GM12874 (cell line): ENCODE results near the gene P4HTM.

Experiments used
- TF ChIP-seq, protein P1 (sequence below): IDR thresholded peaks from 2 replicates; pipeline ENCODE4 v1.5.1; 2011; ENCODE audit warnings: low read depth, mild to moderate bottlenecking, control low read depth, low read length, moderate library complexity; ENCODE audit not compliant: insufficient read depth

P4HTM gene

DNA sequence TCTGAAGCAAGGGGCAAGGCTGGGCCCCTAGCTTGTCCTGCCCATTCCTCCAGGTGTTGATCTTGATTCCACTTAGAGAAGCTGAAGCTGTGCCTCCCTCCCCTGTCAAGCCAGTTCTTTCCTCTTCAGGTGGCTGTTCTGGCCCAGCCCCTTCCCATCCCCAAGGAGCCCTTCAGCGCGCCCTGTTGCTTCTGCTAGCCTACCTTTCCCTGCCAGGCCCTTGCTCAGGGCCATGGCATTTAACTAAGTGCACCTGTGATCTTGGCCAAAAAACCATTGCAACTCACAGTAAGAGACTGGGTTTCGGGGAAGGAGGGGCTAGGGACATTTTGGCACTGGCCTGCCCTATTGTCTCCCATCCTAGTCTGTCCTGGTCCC, 15.3 kb downstream of the P4HTM start:
- TF ChIP-seq, protein P1, sequence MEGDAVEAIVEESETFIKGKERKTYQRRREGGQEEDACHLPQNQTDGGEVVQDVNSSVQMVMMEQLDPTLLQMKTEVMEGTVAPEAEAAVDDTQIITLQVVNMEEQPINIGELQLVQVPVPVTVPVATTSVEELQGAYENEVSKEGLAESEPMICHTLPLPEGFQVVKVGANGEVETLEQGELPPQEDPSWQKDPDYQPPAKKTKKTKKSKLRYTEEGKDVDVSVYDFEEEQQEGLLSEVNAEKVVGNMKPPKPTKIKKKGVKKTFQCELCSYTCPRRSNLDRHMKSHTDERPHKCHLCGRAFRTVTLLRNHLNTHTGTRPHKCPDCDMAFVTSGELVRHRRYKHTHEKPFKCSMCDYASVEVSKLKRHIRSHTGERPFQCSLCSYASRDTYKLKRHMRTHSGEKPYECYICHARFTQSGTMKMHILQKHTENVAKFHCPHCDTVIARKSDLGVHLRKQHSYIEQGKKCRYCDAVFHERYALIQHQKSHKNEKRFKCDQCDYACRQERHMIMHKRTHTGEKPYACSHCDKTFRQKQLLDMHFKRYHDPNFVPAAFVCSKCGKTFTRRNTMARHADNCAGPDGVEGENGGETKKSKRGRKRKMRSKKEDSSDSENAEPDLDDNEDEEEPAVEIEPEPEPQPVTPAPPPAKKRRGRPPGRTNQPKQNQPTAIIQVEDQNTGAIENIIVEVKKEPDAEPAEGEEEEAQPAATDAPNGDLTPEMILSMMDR = no peak

DNA sequence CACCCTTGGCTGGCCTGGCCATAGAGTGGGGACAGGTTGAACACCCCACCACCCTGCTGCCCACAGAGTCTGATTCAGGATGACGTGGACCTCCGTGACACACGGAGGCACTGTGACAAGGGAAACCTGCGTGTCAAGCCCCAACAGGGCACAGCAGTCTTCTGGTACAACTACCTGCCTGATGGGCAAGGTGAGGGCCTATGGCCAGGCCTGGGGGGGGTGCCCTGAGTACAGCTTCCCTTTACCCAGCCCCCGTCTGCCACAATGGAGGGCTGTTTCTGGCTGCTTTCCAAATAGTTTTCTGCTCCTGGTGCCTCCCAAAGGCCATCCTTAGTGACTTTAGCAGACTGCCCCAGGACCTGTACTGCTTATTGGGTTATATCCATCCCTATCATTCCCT, 16.0 kb downstream of the P4HTM start:
- TF ChIP-seq, protein P1 = no peak

DNA sequence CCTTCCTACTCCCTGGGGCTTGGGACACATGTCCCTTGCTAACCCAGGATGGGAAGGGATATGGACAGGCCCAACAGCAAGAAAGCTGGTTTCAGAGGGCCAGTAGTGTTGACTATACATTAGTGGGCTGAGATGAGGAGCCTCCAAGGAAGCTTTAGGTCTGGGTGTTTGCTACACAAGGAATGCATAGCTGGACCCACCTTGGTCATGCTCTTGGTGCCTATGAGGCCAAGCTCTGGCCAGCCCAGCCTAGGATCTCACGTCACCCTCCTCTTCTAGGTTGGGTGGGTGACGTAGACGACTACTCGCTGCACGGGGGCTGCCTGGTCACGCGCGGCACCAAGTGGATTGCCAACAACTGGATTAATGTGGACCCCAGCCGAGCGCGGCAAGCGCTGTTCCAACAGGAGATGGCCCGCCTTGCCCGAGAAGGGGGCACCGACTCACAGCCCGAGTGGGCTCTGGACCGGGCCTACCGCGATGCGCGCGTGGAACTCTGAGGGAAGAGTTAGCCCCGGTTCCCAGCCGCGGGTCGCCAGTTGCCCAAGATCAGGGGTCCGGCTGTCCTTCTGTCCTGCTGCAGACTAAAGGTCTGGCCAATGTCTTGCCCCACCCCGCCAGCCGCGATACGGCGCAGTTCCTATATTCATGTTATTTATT, 16.5 kb downstream of the P4HTM start:
- TF ChIP-seq, protein P1 = no peak

DNA sequence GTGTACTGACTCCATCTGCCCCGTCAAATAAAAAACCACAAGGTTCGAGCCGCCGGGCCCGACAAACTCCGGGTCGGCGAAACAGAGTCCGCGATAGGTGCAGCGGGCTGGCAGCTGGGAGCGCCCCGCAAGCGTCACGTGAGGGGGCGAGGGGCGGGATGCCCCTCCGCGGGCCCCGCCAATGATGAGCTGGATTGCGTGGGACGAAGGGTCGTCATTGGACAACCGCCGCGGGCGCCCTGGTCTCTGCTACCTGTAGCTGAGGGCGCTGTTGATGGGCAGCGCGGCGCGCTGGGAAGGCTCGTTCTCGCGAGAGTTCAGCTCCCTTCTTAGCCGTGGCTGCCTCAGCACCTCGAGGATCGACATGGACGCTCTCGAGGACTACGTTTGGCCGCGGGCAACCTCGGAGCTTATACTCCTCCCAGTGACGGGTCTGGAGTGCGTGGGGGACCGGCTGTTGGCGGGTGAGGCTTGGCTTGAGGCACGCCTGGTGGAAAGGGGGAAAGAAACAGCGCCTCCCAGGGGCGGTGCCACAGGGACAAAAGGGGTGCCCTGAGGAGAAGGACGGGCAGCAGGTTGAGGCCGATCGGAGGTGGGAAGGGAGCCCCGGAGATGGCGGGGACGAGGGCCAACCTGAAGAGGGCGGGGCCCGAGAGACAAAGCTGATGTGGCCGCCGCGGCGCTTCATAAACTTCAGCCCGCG, 17.2 kb downstream of the P4HTM start, which contains the start of gene WDR6:
Gene WDR6, plus strand, starts transcription at position 324 of the 703 bp plus-strand sequence. Its CDS starts 41 bp downstream, at position 365.
- TF ChIP-seq, protein P1 = peak; percentile 51; the same call in 1 of the 2 replicates

DNA sequence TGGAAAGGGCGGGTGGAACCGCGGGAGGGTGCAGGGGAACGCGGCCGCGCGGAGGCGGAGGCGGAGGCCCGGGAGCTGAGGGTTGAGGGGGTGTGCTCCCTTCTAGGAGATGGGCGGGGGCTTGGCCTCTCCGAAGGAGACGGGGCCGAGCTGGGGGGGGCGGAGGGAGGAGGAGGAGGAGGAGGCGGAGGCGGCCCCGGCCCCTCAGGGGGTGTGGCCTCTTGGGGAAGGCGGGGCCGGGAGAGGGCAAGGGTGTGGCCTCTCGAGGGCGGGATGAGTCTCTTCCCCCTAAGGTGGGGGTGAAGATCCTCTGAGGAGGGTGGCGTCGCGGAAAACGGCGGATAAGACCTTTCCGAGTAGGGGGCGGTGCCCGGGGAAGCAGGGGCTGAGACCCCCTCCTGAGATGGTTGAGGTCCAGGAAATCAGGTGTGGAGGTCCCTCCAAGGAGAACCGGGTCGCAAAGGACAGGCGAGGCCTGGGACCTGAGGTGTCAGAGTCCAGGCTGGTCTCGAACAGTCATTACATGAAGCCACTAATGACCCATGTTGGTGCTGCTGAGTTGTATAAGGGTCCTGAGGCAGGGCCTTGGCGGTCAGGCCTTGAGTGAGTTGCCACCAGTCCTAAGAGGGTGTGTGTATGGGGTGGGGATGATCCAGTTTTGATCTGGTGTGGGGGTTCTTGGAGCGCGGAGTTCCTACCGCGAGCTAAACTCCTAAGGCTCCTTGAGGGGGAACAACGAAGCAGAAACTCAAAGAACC, 17.9 kb downstream of the P4HTM start:
- TF ChIP-seq, protein P1 = no peak

DNA sequence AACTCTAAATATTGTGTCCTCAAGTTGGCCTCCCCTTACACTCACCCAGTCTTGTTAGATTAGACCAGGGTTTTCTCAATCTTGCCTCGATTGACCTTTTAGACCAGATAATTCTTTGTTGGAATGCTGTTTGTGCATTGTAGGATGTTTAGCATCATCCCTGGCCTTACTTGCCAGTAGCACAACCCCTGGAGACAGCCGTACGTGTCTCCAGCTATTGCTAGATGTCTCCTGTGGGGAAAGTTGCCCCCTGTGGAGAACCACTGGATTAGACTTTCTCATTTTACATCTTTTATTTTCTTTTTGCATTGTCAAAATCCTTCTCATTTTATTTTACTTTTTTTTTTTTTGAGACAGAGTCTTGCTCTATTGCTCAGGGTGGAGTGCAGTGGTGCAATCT, 19.4 kb downstream of the P4HTM start:
- TF ChIP-seq, protein P1 = no peak

DNA sequence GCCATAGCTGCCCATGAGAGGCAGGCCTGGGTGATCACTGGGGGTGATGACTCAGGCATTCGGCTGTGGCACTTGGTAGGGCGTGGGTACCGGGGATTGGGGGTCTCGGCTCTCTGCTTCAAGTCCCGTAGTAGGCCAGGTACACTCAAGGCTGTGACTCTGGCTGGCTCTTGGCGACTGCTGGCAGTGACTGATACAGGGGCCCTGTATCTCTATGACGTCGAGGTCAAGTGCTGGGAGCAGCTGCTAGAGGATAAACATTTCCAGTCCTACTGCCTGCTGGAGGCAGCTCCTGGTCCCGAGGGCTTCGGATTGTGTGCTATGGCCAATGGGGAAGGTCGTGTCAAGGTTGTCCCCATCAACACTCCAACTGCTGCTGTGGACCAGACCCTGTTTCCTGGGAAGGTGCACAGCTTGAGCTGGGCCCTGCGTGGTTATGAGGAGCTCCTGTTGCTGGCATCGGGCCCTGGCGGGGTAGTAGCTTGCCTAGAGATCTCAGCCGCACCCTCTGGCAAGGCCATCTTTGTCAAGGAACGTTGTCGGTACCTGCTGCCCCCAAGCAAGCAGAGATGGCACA, 22.5 kb downstream of the P4HTM start:
- TF ChIP-seq, protein P1 = no peak
